ENCODE measurements around the gene NME3. TPM values are rescaled to one million over a fixed set of nuclear protein-coding genes. Genes with fewer than 3 reads are reported as not detected.

The NME3 gene
- total and polyA plus RNA-seq, 10 of the 15 experiments (the other 5 are each of a cell fraction or from before 2014, with no cell fraction given) = 0.61 to 55.5 (median 26.5) TPM

GRCh38 chr16:1794908-1795666 lies 23.7 kb upstream of the NME3 start:
- FAIRE-seq (no peak), DNase-seq (ENCODE audit: low read depth, low spot score) (no peak), ATAC-seq (no peak)
- Histone ChIP-seq H3K4me3 (no peak overlapping the region), H3K4me2 (ENCODE audit: control insufficient read depth, insufficient read depth) (no peak overlapping the region), H3K79me2 (ENCODE audit: control insufficient read depth, insufficient read depth, low read length) (no peaks in the 10 kb centered on the region), H3K36me3 (ENCODE audit: control insufficient read depth in 2 of 2, insufficient read depth in 2 of 2, low read length in 1 of 2) (peaks cover 0 to 7% of the 10 kb centered on the region in 2 experiments; a peak in 2 of 4 replicates), H2AFZ (ENCODE audit: control insufficient read depth, low read depth, low read length) (no peak overlapping the region), H3K9ac (ENCODE audit: control insufficient read depth, insufficient read depth, low read length) (no peak overlapping the region), H3K27me3 (replicated peaks in 1 of 2; ENCODE audit: control insufficient read depth in 2 of 2, insufficient read depth in 2 of 2, low read length in 1 of 2) (no peaks in the 10 kb centered on the region), H3K27ac (ENCODE audit: control insufficient read depth, insufficient read depth) (no peak overlapping the region), H3K9me3 (replicated peaks; ENCODE audit: control insufficient read depth, insufficient read depth, low read length) (peaks cover 2% of the 10 kb centered on the region; the same call in 1 of the 3 replicates), H3K4me1 (ENCODE audit: control insufficient read depth, insufficient read depth, low read length) (no peaks in the 10 kb centered on the region), H4K20me1 (ENCODE audit: control insufficient read depth, insufficient read depth) (no peaks in the 10 kb centered on the region)
- RAD21 ChIA-PET (ENCODE audit: unreplicated experiment) = no interaction called here
- intact Hi-C loops (cut with micrococcal nuclease; ENCODE audit: unreplicated experiment) (no loop called here), in situ Hi-C loops (cut with MboI) (no loop called here)
- SMC1A ChIA-PET (ENCODE audit: uncharacterized antibody, unreplicated experiment) = no interaction called here
- CTCF ChIA-PET = no interaction called here
- POLR2A ChIA-PET = no interaction called here
- WGBS (ENCODE audit: insufficient coverage, insufficient replicate concordance, low lambda C conversion rate, missing lambda C conversion rate) = 87% methylated on average over 27 of the region's 32 CpGs
- BruUV-seq (replicated peaks) = no TSS peak
- TF ChIP-seq JUNB (IDR thresholded peaks at IDR 0.05) (no peak), TAF1 (IDR thresholded peaks at IDR 0.05; ENCODE audit: borderline replicate concordance, low read depth, low read length) (no peak), IKZF2 (IDR thresholded peaks at IDR 0.05) (no peak), RFX5 (IDR thresholded peaks at IDR 0.05; ENCODE audit: low read depth, low read length) (no peak), ZBED1 (IDR thresholded peaks at IDR 0.05; ENCODE audit: borderline replicate concordance) (no peak), MYC (IDR thresholded peaks at IDR 0.05; ENCODE audit: insufficient read depth, insufficient read length, insufficient replicate concordance, low read length, severe bottlenecking) (no peak), LARP7 (IDR thresholded peaks at IDR 0.05) (no peak), SMAD5 (IDR thresholded peaks at IDR 0.05; ENCODE audit: low read depth) (no peak), BRCA1 (IDR thresholded peaks at IDR 0.05; ENCODE audit: low read depth, low read length) (no peak), MTA2 (IDR thresholded peaks at IDR 0.05; ENCODE audit: low read depth) (no peak), TARDBP (IDR thresholded peaks at IDR 0.05; ENCODE audit: borderline replicate concordance) (no peak)

Data from GM12878 (cell line).